Activated naive CD8-positive, alpha-beta T cell treated with anti-CD3 and anti-CD28 coated beads, Interleukin-2, amount 10 ng/mL, durations not matched to agents 7 days and 5 days (primary cell): ENCODE results near the gene OBSCN. TPM values are rescaled to one million over a fixed set of nuclear protein-coding genes. Genes with fewer than 3 reads are reported as not detected.

Experiments used
- ATAC-seq: fragments of 150-1000 bp; cut with Tn5 transposase; one replicate; pipeline ENCODE4 v1.10.0; 2021; ENCODE audit warnings: low read depth, moderate library complexity
- POLR2A ChIA-PET: fragments of 350-600 bp; sonication (Branson Sonifier 250); formaldehyde crosslinking; loops from one replicate; lab custom pipeline; 2021; ENCODE audit warnings: antibody characterized with exemption; lab: Charles Lee
- DNase-seq: peaks from one replicate; pipeline ENCODE4 v3.0.0; 2021
- H3K27ac Mint-ChIP-seq: one replicate; pipeline ENCODE4 v1.8.0; 2022; ENCODE audit warnings: mild to moderate bottlenecking, mixed read lengths
- H3K27me3 Mint-ChIP-seq: one replicate; pipeline ENCODE4 v1.8.0; 2022; ENCODE audit warnings: mild to moderate bottlenecking, moderate library complexity, mixed read lengths
- H3K36me3 Mint-ChIP-seq: one replicate; pipeline ENCODE4 v1.8.0; 2021; ENCODE audit warnings: mild to moderate bottlenecking, mixed read lengths
- H3K4me1 Mint-ChIP-seq: one replicate; pipeline ENCODE4 v1.8.0; 2021; ENCODE audit warnings: mixed read lengths
- H3K4me3 Mint-ChIP-seq: one replicate; pipeline ENCODE4 v1.8.0; 2022; ENCODE audit warnings: mild to moderate bottlenecking, moderate library complexity, mixed read lengths
- H3K9me3 Mint-ChIP-seq: one replicate; pipeline ENCODE4 v1.8.0; 2021; ENCODE audit warnings: mixed read lengths
- total RNA-seq, 2 experiments: library from RNA; stranded (reverse); gene quantifications; one replicate each; pipeline ENCODE4 v1.2.3, GENCODE V29; 2021

OBSCN gene
- total RNA-seq, 2 experiments from 2014 or later: 44.3 to 44.7 TPM

GRCh38 chr1:228210076-228210651 is 2.3 kb downstream of the OBSCN start:
- H3K36me3 Mint-ChIP-seq: no peaks in the 10 kb centered on the region
- POLR2A ChIA-PET: no interaction called here

GRCh38 chr1:228210712-228211530 is 3.1 kb downstream of the OBSCN start:
- Mint-ChIP-seq H3K4me1 (peaks cover 4% of the 10 kb centered on the region), H3K27me3 (no peaks in the 10 kb centered on the region), H3K36me3 (peaks cover under 1% of the 10 kb centered on the region), H3K27ac (no peak overlapping the region), H3K4me3 (no peak overlapping the region), H3K9me3 (no peaks in the 10 kb centered on the region)
- no peak for ATAC-seq
- POLR2A ChIA-PET: no interaction called here
- no peak for DNase-seq

More at GRCh38 chr1:228210076-228210651, 2.3 kb downstream of the OBSCN start:
- ATAC-seq (no peak), DNase-seq (no peak)
- no peaks in the 10 kb centered on the region for H3K9me3 Mint-ChIP-seq
- H3K27me3 Mint-ChIP-seq: peaks cover 4% of the 10 kb centered on the region
- H3K27ac Mint-ChIP-seq: no peak overlapping the region
- H3K4me1 Mint-ChIP-seq: peaks cover 4% of the 10 kb centered on the region
- H3K4me3 Mint-ChIP-seq: no peak overlapping the region

GRCh38 chr1:228211531-228212414 is 3.9 kb downstream of the OBSCN start:
- DNase-seq (no peak), ATAC-seq (no peak)
- Mint-ChIP-seq H3K27ac (no peak overlapping the region), H3K4me3 (no peak overlapping the region), H3K4me1 (peaks cover 7% of the 10 kb centered on the region), H3K9me3 (no peaks in the 10 kb centered on the region), H3K36me3 (peaks cover 3% of the 10 kb centered on the region), H3K27me3 (no peaks in the 10 kb centered on the region)
- POLR2A ChIA-PET: no interaction called here

- Mint-ChIP-seq H3K27ac (no peak overlapping the region), H3K36me3 (peaks cover 3% of the 10 kb centered on the region), H3K9me3 (no peaks in the 10 kb centered on the region), H3K4me1 (peaks cover 7% of the 10 kb centered on the region), H3K4me3 (no peak overlapping the region), H3K27me3 (no peaks in the 10 kb centered on the region)
- POLR2A ChIA-PET: no interaction called here
- DNase-seq: no peak
- ATAC-seq: no peak
Observed at GRCh38 chr1:228212415-228212965, 4.6 kb downstream of the OBSCN start.

GRCh38 chr1:228212966-228213844 is 5.4 kb downstream of the OBSCN start:
- POLR2A ChIA-PET: interaction anchor here (0.7 to 1.6 kb wide), 5 partner anchors 73 to 251 kb away, joined by 3 to 8 read pairs (median 4); partner anchors contain the start of genes GUK1 and TRIM11
- no peaks in the 10 kb centered on the region for H3K9me3 Mint-ChIP-seq
- no peaks in the 10 kb centered on the region for H3K27me3 Mint-ChIP-seq
- DNase-seq (peak; percentile 90), ATAC-seq (peak; percentile 92)
- peaks cover 3% of the 10 kb centered on the region for H3K36me3 Mint-ChIP-seq
- H3K4me3 Mint-ChIP-seq: peak overlapping the region; percentile 92
- peak overlapping the region; percentile 85 for H3K27ac Mint-ChIP-seq
- H3K4me1 Mint-ChIP-seq: peaks cover 7% of the 10 kb centered on the region

GRCh38 chr1:228213917-228214808 is 6.3 kb downstream of the OBSCN start:
- no peak for ATAC-seq
- Mint-ChIP-seq H3K9me3 (no peaks in the 10 kb centered on the region), H3K4me3 (peak overlapping the region; percentile 78), H3K27me3 (no peaks in the 10 kb centered on the region), H3K4me1 (peaks cover 7% of the 10 kb centered on the region), H3K36me3 (peaks cover 3% of the 10 kb centered on the region), H3K27ac (peak overlapping the region; percentile 38)
- DNase-seq: no peak
- POLR2A ChIA-PET: interaction anchor here (0.6 to 1.6 kb wide), 6 partner anchors 74 to 250 kb away, joined by 3 to 8 read pairs (median 4); partner anchors contain the start of genes GUK1 and TRIM11

- DNase-seq: no peak
- Mint-ChIP-seq H3K27me3 (no peaks in the 10 kb centered on the region), H3K9me3 (no peaks in the 10 kb centered on the region), H3K36me3 (peaks cover 4% of the 10 kb centered on the region), H3K27ac (no peak overlapping the region), H3K4me3 (no peak overlapping the region), H3K4me1 (peaks cover 7% of the 10 kb centered on the region)
- no peak for ATAC-seq
- POLR2A ChIA-PET: interaction anchor here (0.6 kb wide), 1 partner anchor 192 kb away, joined by 7 read pairs; the partner anchor contains the start of gene TRIM11
Observed at GRCh38 chr1:228214921-228215662, 7.2 kb downstream of the OBSCN start.

GRCh38 chr1:228215663-228216116 is 7.8 kb downstream of the OBSCN start:
- no peaks in the 10 kb centered on the region for H3K27me3 Mint-ChIP-seq
- peaks cover 4% of the 10 kb centered on the region for H3K36me3 Mint-ChIP-seq
- POLR2A ChIA-PET: no interaction called here
- H3K4me3 Mint-ChIP-seq: no peak overlapping the region
- ATAC-seq (no peak), DNase-seq (no peak)
- no peaks in the 10 kb centered on the region for H3K9me3 Mint-ChIP-seq
- peaks cover 7% of the 10 kb centered on the region for H3K4me1 Mint-ChIP-seq
- no peak overlapping the region for H3K27ac Mint-ChIP-seq

GRCh38 chr1:228216371-228217320 is 8.8 kb downstream of the OBSCN start:
- H3K4me1 Mint-ChIP-seq: peaks cover 7% of the 10 kb centered on the region
- H3K36me3 Mint-ChIP-seq: peaks cover 4% of the 10 kb centered on the region
- H3K27me3 Mint-ChIP-seq: no peaks in the 10 kb centered on the region
- no peak for ATAC-seq
- H3K9me3 Mint-ChIP-seq: no peaks in the 10 kb centered on the region
- no peak overlapping the region for H3K4me3 Mint-ChIP-seq
- POLR2A ChIA-PET: interaction anchor here (0.6 kb wide), 1 partner anchor 190 kb away, joined by 6 read pairs; the partner anchor contains the start of gene TRIM11
- H3K27ac Mint-ChIP-seq: no peak overlapping the region
- DNase-seq: no peak
